Left hindlimb (tissue), 1 donor: ENCODE results near the gene ZNFX1.

ENCODE experiments used
- DNase-seq: peaks from one replicate; pipeline ENCODE4 v3.0.0-alpha.2; 2018

Gene ZNFX1

GRCh38 chr20:49291200-49291599, 13.3 kb upstream of the ZNFX1 start:
- no peak for DNase-seq

- DNase-seq: no peak
Measured at GRCh38 chr20:49290608-49291191, 12.8 kb upstream of the ZNFX1 start.

GRCh38 chr20:49288784-49289696, 11.2 kb upstream of the ZNFX1 start:
- DNase-seq: no peak

- no peak for DNase-seq
Measured at GRCh38 chr20:49288250-49288751, 10.4 kb upstream of the ZNFX1 start.

GRCh38 chr20:49287555-49288249, 9.8 kb upstream of the ZNFX1 start:
- DNase-seq: no peak

- no peak for DNase-seq
Measured at GRCh38 chr20:49286689-49287551, 9.1 kb upstream of the ZNFX1 start.

- DNase-seq: no peak
Measured at GRCh38 chr20:49285813-49286494, 8.1 kb upstream of the ZNFX1 start.

GRCh38 chr20:49285233-49285668, 7.4 kb upstream of the ZNFX1 start:
- DNase-seq: no peak

GRCh38 chr20:49284818-49285217, 7.0 kb upstream of the ZNFX1 start:
- DNase-seq: no peak

- no peak for DNase-seq
Measured at GRCh38 chr20:49283703-49284625, 6.1 kb upstream of the ZNFX1 start.

- no peak for DNase-seq
Measured at GRCh38 chr20:49283176-49283702, 5.4 kb upstream of the ZNFX1 start.

- no peak for DNase-seq
Measured at GRCh38 chr20:49282584-49283171, 4.8 kb upstream of the ZNFX1 start.

GRCh38 chr20:49281913-49282467, 4.1 kb upstream of the ZNFX1 start:
- DNase-seq: no peak

- no peak for DNase-seq
Measured at GRCh38 chr20:49281059-49281912, 3.4 kb upstream of the ZNFX1 start.

- no peak for DNase-seq
Measured at GRCh38 chr20:49280463-49281058, 2.7 kb upstream of the ZNFX1 start.

GRCh38 chr20:49279677-49280462, 2.0 kb upstream of the ZNFX1 start:
- DNase-seq: no peak
